ENCODE data around the gene MAN1B1.

- TF ChIP-seq CTCF (conservative IDR thresholded peaks at IDR 0.05 in 1 of 2, IDR thresholded peaks at IDR 0.05 in 1 of 2; ENCODE audit: low read depth in 1 of 2, low read length in 2 of 2): no peak
- TF ChIP-seq EZH2 (IDR thresholded peaks at IDR 0.05; ENCODE audit: low read length, missing control alignments): no peak
These were observed 20.6 kb downstream of the MAN1B1 start for GRCh38 chr9:137107312-137107921.

All from fibroblast of lung (primary cell).